Activated T-cell treated with anti-CD3 and anti-CD28 coated beads for 1 hour (primary cell): Measurements from ENCODE around the gene ITPR3.
A peak's percentile ranks its signal among the peaks of the same experiment; 100 is the strongest.
"Not testable (repeated sequence)": the region's sequence is repeated elsewhere in the genome, so short reads cannot be mapped to it uniquely, and the experiment has no call there.

Source experiments
- DNase-seq: peaks from one replicate; pipeline ENCODE4 v3.0.0-alpha.2; 2020; ENCODE audit warnings: low read depth

Gene ITPR3

GRCh38 chr6:33591424-33592032, 29.6 kb upstream of the ITPR3 start:
- DNase-seq = no peak

DNA sequence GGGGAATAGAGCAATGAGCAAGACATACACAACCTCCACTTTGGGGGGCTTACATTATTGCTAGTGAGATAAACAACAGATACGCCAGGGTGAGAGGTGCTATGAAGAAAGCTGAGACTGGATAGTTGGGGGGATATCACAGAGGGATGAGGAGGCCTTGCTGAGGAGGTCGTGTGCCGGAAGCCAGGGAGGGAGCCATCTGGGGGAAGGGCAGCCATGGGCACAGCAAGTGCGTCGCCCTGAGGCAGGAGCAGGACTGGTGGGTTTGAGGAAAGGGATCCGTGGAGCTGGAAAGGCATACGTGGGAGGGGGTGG, 28.9 kb upstream of the ITPR3 start:
- DNase-seq = no peak

GRCh38 chr6:33592595-33593413, 28.3 kb upstream of the ITPR3 start:
- peak; percentile 35 for DNase-seq

GRCh38 chr6:33593414-33593727, 27.8 kb upstream of the ITPR3 start:
- DNase-seq = no peak

- no peak for DNase-seq
Measured at GRCh38 chr6:33595001-33595846, 25.9 kb upstream of the ITPR3 start.

DNA sequence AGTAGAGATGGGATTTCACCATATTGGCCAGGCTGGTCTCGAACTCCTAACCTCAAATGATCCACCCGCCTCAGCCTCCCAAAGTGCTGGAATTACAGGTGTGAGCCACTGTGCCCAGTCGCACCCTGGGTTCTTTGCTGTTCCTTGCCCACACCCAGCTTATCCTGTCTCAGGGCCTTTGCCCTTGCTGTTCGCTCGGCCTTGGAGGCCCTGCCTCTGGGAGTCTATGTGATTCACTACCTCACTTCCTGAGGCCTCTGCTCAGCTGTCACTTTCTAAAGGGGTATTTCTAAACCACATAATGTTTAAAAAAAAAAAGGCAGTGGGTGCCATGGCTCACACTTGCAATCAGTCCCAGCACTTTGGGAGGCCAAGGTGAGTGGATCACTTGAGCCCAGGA, 24.2 kb upstream of the ITPR3 start:
- not testable (repeated sequence) for DNase-seq

DNA sequence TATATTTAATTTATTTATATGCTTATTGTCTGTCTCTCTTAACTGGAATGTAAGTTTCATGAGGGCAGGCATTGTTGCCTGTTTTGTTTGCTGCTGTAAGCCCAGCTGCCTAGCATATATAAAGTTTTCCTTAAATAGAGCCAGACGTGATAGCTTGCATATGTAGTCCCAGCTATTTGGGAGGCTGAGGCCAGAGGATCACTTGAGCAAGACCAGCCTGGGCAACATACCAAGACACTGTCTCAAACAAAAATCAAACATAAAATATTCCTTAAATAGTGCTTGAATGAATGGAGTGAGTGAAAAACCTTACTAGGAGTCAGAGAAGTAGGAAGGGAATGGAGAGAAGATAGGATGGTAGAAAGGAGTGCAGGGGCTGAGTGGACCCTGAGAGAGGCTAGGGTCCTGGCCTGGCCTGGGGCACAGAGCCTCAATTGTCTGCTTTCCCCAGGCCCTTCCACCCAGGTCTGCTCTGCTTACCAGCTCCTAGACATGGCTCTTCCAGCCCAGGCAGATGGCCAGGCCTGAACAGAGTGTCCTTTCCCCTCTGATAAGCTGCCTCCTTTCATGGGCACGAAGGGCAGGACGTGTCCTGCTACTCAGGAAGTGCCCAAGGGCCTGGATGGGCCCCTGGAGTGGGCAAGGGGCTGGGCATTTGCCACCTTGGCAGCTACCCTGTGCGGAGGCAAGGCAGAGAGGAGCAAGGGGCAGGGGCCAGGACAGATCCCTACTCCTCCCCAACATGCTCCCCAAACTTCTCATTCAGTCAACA, 23.4 kb upstream of the ITPR3 start:
- no peak for DNase-seq

DNA sequence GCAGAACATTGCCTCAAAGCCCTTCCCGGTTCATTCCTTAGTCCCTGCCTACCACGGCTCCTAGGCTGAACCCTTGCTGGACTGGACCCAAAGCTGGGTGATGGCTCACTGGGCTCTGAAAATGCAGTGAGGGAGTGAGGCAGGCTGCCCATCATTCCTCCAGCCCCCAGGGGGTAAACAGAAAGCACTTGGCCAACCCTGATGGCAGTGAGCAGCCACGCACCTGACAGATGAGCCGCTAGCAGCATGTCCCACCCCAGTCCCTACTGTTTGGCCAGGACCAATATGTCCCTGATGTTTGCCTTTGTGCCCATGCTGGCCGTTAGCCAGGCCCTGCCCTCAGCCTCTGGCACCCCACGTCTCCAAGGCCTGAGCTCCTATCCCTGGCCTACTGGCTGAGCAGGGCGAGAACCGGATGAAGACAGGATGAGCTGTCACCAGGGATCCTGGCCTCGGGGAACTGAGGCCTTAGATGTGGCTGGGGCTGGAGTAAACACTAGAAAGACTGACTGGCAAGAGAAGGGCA, 21.6 kb upstream of the ITPR3 start:
- DNase-seq = no peak

DNA sequence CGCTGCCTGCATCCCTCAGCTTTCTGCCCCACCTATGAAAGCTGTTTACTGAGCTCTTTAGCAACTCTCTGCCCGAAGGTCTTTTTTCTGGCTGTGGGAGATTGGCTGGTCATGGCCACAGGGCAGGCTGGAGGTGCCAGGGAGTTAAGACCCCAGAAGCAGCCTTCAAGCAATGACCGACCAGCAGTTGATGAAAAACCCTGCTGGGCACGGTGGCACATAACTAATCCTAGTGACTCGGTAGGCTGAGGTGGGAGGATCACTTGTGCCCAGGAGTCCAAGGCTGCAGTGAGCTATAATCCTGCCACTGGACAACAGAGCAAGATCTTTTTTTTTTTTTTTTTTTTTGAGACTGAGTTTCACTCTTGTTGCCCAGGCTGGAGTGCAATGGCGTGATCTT, 20.4 kb upstream of the ITPR3 start:
- no peak for DNase-seq

DNA sequence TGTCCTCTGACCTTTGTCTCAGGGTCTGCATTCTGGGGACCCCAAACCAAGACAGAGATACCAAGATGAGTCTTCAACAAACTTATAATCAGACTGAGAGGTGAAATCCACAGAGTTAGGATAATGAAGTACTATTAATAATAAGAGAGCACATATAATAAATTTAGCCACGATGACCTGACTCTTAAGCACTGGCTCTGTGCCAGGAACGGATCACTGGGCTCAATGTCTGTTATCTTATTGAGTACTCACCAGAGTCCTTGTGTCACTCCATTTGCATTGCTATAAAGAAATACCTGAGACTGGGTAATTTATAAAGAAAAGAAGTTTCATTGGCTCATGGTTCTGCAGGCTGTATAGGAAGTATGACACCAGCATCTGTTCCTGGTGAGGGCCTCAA, 18.9 kb upstream of the ITPR3 start:
- no peak for DNase-seq

GRCh38 chr6:33604941-33605854, 15.9 kb upstream of the ITPR3 start:
- DNase-seq = no peak

GRCh38 chr6:33606642-33607041, 14.5 kb upstream of the ITPR3 start:
- DNase-seq = no peak

DNA sequence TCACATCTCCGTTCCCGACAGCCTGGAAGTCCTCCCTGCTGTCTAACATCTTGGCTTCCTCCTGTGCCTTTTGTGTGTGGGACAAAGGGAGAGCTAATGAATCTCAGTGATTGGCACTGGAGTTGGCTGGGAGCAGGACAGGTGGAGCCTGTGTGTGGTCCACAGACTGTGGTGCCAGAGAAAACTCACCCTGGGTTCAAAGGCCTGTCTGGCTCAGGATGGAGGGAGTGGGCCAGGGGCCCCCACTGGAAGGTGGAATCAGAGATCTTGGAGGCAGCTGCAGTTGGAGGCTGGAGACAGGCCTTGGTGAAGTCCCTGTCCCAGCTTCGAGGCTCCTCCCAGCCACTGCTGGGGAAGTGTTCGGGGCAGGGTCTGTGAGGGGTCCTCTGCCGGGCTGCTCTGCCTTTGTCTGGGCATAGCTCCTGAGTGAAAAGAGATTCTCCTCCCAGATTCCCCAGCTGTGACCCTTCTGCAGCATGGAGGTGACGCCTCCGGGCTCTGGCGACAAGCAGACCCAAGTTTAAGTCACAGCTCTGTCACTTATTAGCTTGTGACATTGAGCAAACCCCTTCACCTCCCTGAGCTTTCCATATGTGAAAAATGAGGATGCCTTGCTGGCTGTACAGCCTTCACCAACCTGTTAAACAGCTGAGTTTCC, 13.9 kb upstream of the ITPR3 start:
- DNase-seq = no peak

GRCh38 chr6:33607784-33608161, 13.3 kb upstream of the ITPR3 start:
- DNase-seq = no peak

GRCh38 chr6:33609019-33609418, 12.1 kb upstream of the ITPR3 start:
- no peak for DNase-seq

DNA sequence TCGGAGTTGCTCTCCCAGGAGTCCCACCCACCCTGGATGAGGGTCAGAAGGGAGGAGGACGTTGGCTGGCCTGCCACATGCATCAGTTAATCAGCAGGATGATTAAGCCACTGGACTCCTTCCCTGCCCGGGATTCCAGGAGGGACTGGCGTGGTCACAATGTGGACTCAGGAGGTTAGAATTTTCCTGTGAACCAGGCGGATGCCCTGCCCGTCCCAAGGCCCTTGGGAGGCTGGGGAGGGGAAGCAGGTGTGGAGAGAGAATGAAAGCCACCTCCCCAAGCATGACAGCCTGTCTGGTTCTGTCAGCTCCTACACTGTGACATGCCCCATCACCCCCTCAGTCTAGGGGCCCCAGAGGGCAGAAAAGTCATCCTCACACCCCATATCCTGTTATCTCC, 11.6 kb upstream of the ITPR3 start:
- no peak for DNase-seq

DNA sequence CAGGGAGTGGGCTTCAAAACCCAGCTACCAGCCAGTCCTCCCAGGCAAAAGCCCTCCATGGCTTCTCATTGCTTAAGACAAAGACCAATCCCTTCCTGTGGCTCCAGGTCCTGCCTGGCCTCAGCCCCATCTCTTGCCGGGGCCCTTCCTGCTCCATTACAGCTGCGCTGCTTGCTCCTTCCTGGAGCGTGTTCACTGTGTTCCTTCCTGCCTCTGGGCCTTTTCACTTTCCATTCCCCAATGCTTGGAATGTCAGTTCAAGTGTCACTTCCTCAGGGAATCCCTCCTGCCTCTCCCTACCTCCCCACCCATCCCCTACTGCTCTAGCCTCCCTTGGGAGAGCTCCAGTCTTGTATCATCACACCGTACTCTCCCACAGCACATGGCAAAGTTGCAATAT, 11.1 kb upstream of the ITPR3 start:
- DNase-seq = no peak

GRCh38 chr6:33610779-33611732, 10.1 kb upstream of the ITPR3 start:
- no peak for DNase-seq

- no peak for DNase-seq
Measured at GRCh38 chr6:33613146-33613794, 7.9 kb upstream of the ITPR3 start.
